T-cell (primary cell): ENCODE measurements around the gene CNTNAP2. TPM values are rescaled to one million over a fixed set of nuclear protein-coding genes. Genes with fewer than 3 reads are reported as not detected.

Source experiments
- ATAC-seq, 4 experiments: fragments of 200-7000 bp in 3 of 4; fragments of 150-1000 bp in 1 of 4; cut with Tn5 transposase; replicated peaks in 1 of 4; 1 replicate in 3 of 4; 2 replicates in 1 of 4; pipeline ENCODE4 v1.10.0; 2021; ENCODE audit warnings: moderate library complexity in 3 of 4, mild to moderate bottlenecking in 2 of 4, moderate number of reproducible peaks in 1 of 4
- CTCF ChIA-PET, 2 donors: fragments of 300-600 bp; sonication (Branson Sonifier 250); formaldehyde crosslinking; loops; one replicate each; lab custom pipeline; 2022; ENCODE audit warnings: antibody characterized with exemption in 2 of 2; lab: Charles Lee
- POLR2A ChIA-PET, 2 donors: fragments of 300-600 bp; sonication (Branson Sonifier 250); formaldehyde crosslinking; loops; one replicate each; lab custom pipeline; 2022; ENCODE audit warnings: antibody characterized with exemption in 2 of 2; lab: Charles Lee
- DNase-seq, 35 experiments: peaks; one replicate each; pipeline versions ENCODE4 v3.0.0 to v3.0.0-alpha.2; 2013 to 2023
- H3K27ac ChIP-seq: one replicate; pipeline ENCODE4 v1.5.1; 2013; ENCODE audit warnings: low read length
- H3K27me3 ChIP-seq, 2 experiments: replicated peaks in 1 of 2; 1 replicate in 1 of 2; 2 replicates in 1 of 2; pipeline versions ENCODE4 v1.6.1 to v1.7.0; 2013; ENCODE audit warnings: low read length in 1 of 2, mixed read lengths in 1 of 2; ENCODE audit not compliant: control insufficient read depth in 2 of 2, insufficient read depth in 2 of 2; ENCODE audit errors: extremely low read depth in 1 of 2
- H3K36me3 ChIP-seq, 2 donors: 1 replicate in 1 of 2; 2 replicates in 1 of 2; pipeline versions ENCODE4 v1.6.1 to v1.7.0; 2013; ENCODE audit warnings: low read length in 1 of 2; ENCODE audit not compliant: control insufficient read depth in 2 of 2, insufficient read depth in 1 of 2; ENCODE audit errors: extremely low read depth in 1 of 2
- H3K4me1 ChIP-seq, 2 experiments: 1 replicate in 1 of 2; 2 replicates in 1 of 2; pipeline versions ENCODE4 v1.6.1 to v1.7.0; 2013; ENCODE audit warnings: low read length in 2 of 2, mixed read lengths in 1 of 2; ENCODE audit not compliant: insufficient read depth in 2 of 2, control insufficient read depth in 1 of 2; ENCODE audit errors: extremely low read depth in 1 of 2
- H3K4me3 ChIP-seq, 2 donors: 1 replicate in 1 of 2; 2 replicates in 1 of 2; pipeline versions ENCODE4 v1.5.1 to v1.7.0; 2013; ENCODE audit warnings: mild to moderate bottlenecking in 2 of 2, low read length in 1 of 2, moderate library complexity in 1 of 2; ENCODE audit not compliant: control insufficient read depth in 1 of 2; ENCODE audit errors: extremely low read depth in 1 of 2
- H3K9me3 ChIP-seq: 2 replicates; pipeline ENCODE4 v1.7.0; 2013
- H3K27ac Mint-ChIP-seq, 2 donors: one replicate each; pipeline ENCODE4 v1.8.0; 2020 to 2021; ENCODE audit warnings: mild to moderate bottlenecking in 2 of 2, mixed read lengths in 2 of 2
- H3K27me3 Mint-ChIP-seq, 2 donors: one replicate each; pipeline ENCODE4 v1.8.0; 2021 to 2022; ENCODE audit warnings: mixed read lengths in 2 of 2
- H3K36me3 Mint-ChIP-seq: one replicate; pipeline ENCODE4 v1.8.0; 2021; ENCODE audit warnings: mixed read lengths
- H3K4me1 Mint-ChIP-seq, 3 donors: one replicate each; pipeline ENCODE4 v1.8.0; 2020 to 2022; ENCODE audit warnings: mixed read lengths in 3 of 3, mild to moderate bottlenecking in 1 of 3
- H3K4me3 Mint-ChIP-seq, 3 donors: one replicate each; pipeline ENCODE4 v1.8.0; 2020 to 2022; ENCODE audit warnings: mild to moderate bottlenecking in 3 of 3, mixed read lengths in 3 of 3, moderate library complexity in 3 of 3
- H3K9me3 Mint-ChIP-seq, 3 donors: one replicate each; pipeline ENCODE4 v1.8.0; 2020 to 2022; ENCODE audit warnings: mixed read lengths in 3 of 3
- WGBS: methylation state at CpG from one replicate; pipeline ENCODE4 v1.1.5; 2013; ENCODE audit warnings: missing lambda C conversion rate; ENCODE audit not compliant: insufficient coverage; 5-methylcytosine and 5-hydroxymethylcytosine counted together
- total RNA-seq, 35 experiments: library from RNA in 6 of 35; stranded (reverse) in 6 of 35; fragments of 120-200 nt in 1 of 35; gene quantifications; one replicate each; pipeline versions ENCODE4 v1.2.1 to v1.2.4 and lab custom pipeline; 2013 to 2026

The CNTNAP2 gene
- total RNA-seq, 5 donors from 2014 or later (not counting 1 experiment from before 2014, with no cell fraction given), result 0.15 to 0.72 (median 0.21) TPM

DNA sequence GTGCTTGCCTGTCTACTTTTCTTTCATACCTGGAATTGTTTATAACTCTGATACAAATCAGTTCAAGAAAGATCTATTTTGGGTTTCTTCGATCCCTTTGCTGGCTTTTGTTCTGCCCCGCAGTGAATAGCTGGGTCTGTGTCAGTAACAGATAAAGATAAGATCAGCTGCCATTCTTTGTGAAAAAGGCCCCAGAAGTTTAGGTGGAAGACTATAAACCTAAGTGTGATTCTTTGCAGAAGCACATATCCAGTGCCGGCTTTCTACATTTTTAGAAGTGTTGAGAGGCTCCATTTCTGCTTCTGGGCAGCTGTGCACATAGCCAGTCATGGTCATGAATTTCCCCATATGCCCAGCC lies 1787.6 kb downstream of the CNTNAP2 start:
- H3K4me3 Mint-ChIP-seq, result no peak overlapping the region
- POLR2A ChIA-PET, result no interaction called here
- H3K9me3 ChIP-seq, result no peaks in the 10 kb centered on the region
- H3K4me1 ChIP-seq, result no peaks in the 10 kb centered on the region
- H3K27me3 Mint-ChIP-seq, result no peaks in the 10 kb centered on the region
- CTCF ChIA-PET, result no interaction called here
- no peak for DNase-seq
- no CpG with 5 or more reads among the region's 3 CpGs for WGBS
- no peak for ATAC-seq
- peaks cover 6 to 17% (median 13%) of the 10 kb centered on the region in 3 donors for H3K9me3 Mint-ChIP-seq
- no peaks in the 10 kb centered on the region for H3K36me3 ChIP-seq
- H3K36me3 Mint-ChIP-seq, result no peaks in the 10 kb centered on the region
- H3K27me3 ChIP-seq, result no peaks in the 10 kb centered on the region
- H3K27ac ChIP-seq, result no peak overlapping the region
- no peak overlapping the region for H3K27ac Mint-ChIP-seq
- no peaks in the 10 kb centered on the region for H3K4me1 Mint-ChIP-seq
- H3K4me3 ChIP-seq, result no peak overlapping the region

- Mint-ChIP-seq H3K4me3 (no peak overlapping the region), H3K4me1 (no peaks in the 10 kb centered on the region)
Observed at GRCh38 chr7:147909431-147910148, 1793.0 kb downstream of the CNTNAP2 start.

GRCh38 chr7:147911201-147911601 lies 1794.6 kb downstream of the CNTNAP2 start:
- CTCF ChIA-PET, result no interaction called here
- no peaks in the 10 kb centered on the region for H3K9me3 Mint-ChIP-seq
- ATAC-seq, result no peak
- H3K36me3 Mint-ChIP-seq, result no peaks in the 10 kb centered on the region
- POLR2A ChIA-PET, result no interaction called here
- no peak overlapping the region for H3K4me3 Mint-ChIP-seq
- H3K4me3 ChIP-seq, result no peak overlapping the region
- H3K27ac Mint-ChIP-seq, result no peak overlapping the region
- H3K27me3 ChIP-seq, result no peaks in the 10 kb centered on the region
- H3K27me3 Mint-ChIP-seq, result no peaks in the 10 kb centered on the region
- no peaks in the 10 kb centered on the region for H3K36me3 ChIP-seq
- H3K9me3 ChIP-seq, result no peaks in the 10 kb centered on the region
- WGBS, result no CpG with 5 or more reads among the region's 3 CpGs
- H3K4me1 Mint-ChIP-seq, result no peaks in the 10 kb centered on the region
- no peaks in the 10 kb centered on the region for H3K4me1 ChIP-seq
- DNase-seq, result no peak
- no peak overlapping the region for H3K27ac ChIP-seq

More at GRCh38 chr7:147909431-147910148, 1793.0 kb downstream of the CNTNAP2 start:
- H3K27me3 Mint-ChIP-seq, result no peaks in the 10 kb centered on the region
- Histone ChIP-seq H3K4me3 (no peak overlapping the region), H3K36me3 (no peaks in the 10 kb centered on the region), H3K27ac (no peak overlapping the region), H3K9me3 (no peaks in the 10 kb centered on the region), H3K27me3 (no peaks in the 10 kb centered on the region), H3K4me1 (no peaks in the 10 kb centered on the region)
- WGBS, result no CpG with 5 or more reads among the region's 10 CpGs
- no peaks in the 10 kb centered on the region for H3K36me3 Mint-ChIP-seq
- H3K9me3 Mint-ChIP-seq, result peaks cover 0 to 4% (median 0%) of the 10 kb centered on the region in 3 donors
- ChIA-PET POLR2A (no interaction called here), CTCF (no interaction called here)
- ATAC-seq (no peak), DNase-seq (no peak)
- no peak overlapping the region for H3K27ac Mint-ChIP-seq

- Mint-ChIP-seq H3K36me3 (no peaks in the 10 kb centered on the region), H3K9me3 (peaks cover 0 to 5% (median 0%) of the 10 kb centered on the region in 3 donors), H3K27me3 (no peaks in the 10 kb centered on the region), H3K4me3 (no peak overlapping the region), H3K4me1 (no peaks in the 10 kb centered on the region), H3K27ac (no peak overlapping the region)
- no peaks in the 10 kb centered on the region for H3K27me3 ChIP-seq
- no peaks in the 10 kb centered on the region for H3K36me3 ChIP-seq
- 40% methylated on average over 1 of the region's 2 CpGs for whole genome bisulfite sequencing
- DNase-seq, result no peak
- H3K4me3 ChIP-seq, result no peak overlapping the region
- CTCF ChIA-PET, result no interaction called here
- no peaks in the 10 kb centered on the region for H3K4me1 ChIP-seq
- POLR2A ChIA-PET, result no interaction called here
- no peak for ATAC-seq
- H3K9me3 ChIP-seq, result no peaks in the 10 kb centered on the region
- H3K27ac ChIP-seq, result no peak overlapping the region
Observed at GRCh38 chr7:147912291-147912690, 1795.7 kb downstream of the CNTNAP2 start.

- no peaks in the 10 kb centered on the region for H3K4me1 ChIP-seq
- H3K9me3 ChIP-seq, result no peaks in the 10 kb centered on the region
- no peaks in the 10 kb centered on the region for H3K27me3 ChIP-seq
- 100% methylated on average over 1 of the region's 2 CpGs for WGBS
- no peak overlapping the region for H3K4me3 ChIP-seq
- DNase-seq, result no peak
- Mint-ChIP-seq H3K9me3 (peaks cover 0 to 5% (median 0%) of the 10 kb centered on the region in 3 donors), H3K27me3 (no peaks in the 10 kb centered on the region), H3K4me3 (no peak overlapping the region), H3K4me1 (no peaks in the 10 kb centered on the region), H3K27ac (no peak overlapping the region), H3K36me3 (no peaks in the 10 kb centered on the region)
- ChIA-PET POLR2A (no interaction called here), CTCF (no interaction called here)
- H3K36me3 ChIP-seq, result no peaks in the 10 kb centered on the region
- ATAC-seq, result no peak
- H3K27ac ChIP-seq, result no peak overlapping the region
Observed at GRCh38 chr7:147912946-147913638, 1796.5 kb downstream of the CNTNAP2 start.

- H3K27ac Mint-ChIP-seq, result no peak overlapping the region
- no peak overlapping the region for H3K4me3 ChIP-seq
- H3K4me1 ChIP-seq, result no peaks in the 10 kb centered on the region
- H3K9me3 ChIP-seq, result no peaks in the 10 kb centered on the region
- DNase-seq (no peak), ATAC-seq (no peak)
- WGBS, result 80% methylated on average over 1 of the region's 4 CpGs
- H3K9me3 Mint-ChIP-seq, result peaks cover 0 to 5% (median 0%) of the 10 kb centered on the region in 3 donors
- ChIA-PET CTCF (no interaction called here), POLR2A (interaction anchor here in 1 of 2 donors (0.6 kb wide), 1 partner anchor 28 kb away, joined by 4 read pairs; no protein-coding TSS in a partner anchor)
- H3K36me3 ChIP-seq, result no peaks in the 10 kb centered on the region
- H3K36me3 Mint-ChIP-seq, result no peaks in the 10 kb centered on the region
- H3K27ac ChIP-seq, result no peak overlapping the region
- no peaks in the 10 kb centered on the region for H3K27me3 ChIP-seq
- no peak overlapping the region for H3K4me3 Mint-ChIP-seq
- no peaks in the 10 kb centered on the region for H3K27me3 Mint-ChIP-seq
- no peaks in the 10 kb centered on the region for H3K4me1 Mint-ChIP-seq
Observed at GRCh38 chr7:147915781-147916180, 1799.2 kb downstream of the CNTNAP2 start.
